HPDE6-E6E7 (cell line): ENCODE data around the gene RASGRP2.
A peak's percentile ranks its signal among the peaks of the same experiment; 100 is the strongest.

Experiments
- DNase-seq: peaks from one replicate; pipeline ENCODE4 v3.0.0; 2011; ENCODE audit warnings: missing footprints; ENCODE audit errors: extremely low spot score

The RASGRP2 gene

GRCh38 chr11:64771861-64772260 lies 27.9 kb upstream of the RASGRP2 start:
- DNase-seq: no peak

- DNase-seq: no peak
Measured at GRCh38 chr11:64770120-64770519, 26.2 kb upstream of the RASGRP2 start.

DNA sequence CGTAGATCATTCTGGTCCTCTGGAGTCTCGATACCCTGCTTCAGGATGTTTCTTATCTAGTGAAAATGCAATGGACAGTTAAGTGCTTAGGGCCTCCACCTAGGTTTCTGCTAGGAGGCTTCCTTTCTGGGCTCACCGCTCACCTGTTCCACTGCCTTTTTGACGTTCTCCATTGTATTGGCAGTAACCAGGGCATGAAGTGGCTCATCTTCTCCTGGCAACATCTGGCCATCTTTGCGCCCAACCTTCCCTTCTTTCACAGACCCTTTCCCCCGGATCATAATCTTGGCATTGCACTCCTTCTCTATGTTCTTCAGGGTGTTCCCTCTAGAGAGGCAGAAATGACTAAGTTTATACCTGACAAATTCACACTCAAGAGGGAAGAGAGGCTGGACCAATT lies 25.3 kb upstream of the RASGRP2 start:
- no peak for DNase-seq

DNA sequence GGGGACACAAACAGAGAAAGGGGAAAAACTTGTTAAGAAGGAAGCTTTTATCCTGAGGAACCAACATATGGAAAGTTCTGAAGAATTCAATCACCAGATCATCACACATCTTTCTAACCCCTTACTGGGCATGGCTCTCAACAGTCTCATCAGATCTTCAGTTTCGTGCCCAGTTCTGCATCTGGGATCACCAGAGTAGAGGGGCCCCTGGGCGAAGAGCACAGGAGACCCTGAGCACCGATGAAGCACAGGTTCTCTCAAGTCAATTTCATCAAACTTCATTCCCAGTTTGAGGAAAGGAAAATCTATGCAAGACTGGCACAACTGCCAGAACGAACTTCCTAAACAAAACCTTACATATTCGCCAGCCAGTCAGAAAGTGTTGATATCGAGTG lies 24.4 kb upstream of the RASGRP2 start:
- no peak for DNase-seq

DNA sequence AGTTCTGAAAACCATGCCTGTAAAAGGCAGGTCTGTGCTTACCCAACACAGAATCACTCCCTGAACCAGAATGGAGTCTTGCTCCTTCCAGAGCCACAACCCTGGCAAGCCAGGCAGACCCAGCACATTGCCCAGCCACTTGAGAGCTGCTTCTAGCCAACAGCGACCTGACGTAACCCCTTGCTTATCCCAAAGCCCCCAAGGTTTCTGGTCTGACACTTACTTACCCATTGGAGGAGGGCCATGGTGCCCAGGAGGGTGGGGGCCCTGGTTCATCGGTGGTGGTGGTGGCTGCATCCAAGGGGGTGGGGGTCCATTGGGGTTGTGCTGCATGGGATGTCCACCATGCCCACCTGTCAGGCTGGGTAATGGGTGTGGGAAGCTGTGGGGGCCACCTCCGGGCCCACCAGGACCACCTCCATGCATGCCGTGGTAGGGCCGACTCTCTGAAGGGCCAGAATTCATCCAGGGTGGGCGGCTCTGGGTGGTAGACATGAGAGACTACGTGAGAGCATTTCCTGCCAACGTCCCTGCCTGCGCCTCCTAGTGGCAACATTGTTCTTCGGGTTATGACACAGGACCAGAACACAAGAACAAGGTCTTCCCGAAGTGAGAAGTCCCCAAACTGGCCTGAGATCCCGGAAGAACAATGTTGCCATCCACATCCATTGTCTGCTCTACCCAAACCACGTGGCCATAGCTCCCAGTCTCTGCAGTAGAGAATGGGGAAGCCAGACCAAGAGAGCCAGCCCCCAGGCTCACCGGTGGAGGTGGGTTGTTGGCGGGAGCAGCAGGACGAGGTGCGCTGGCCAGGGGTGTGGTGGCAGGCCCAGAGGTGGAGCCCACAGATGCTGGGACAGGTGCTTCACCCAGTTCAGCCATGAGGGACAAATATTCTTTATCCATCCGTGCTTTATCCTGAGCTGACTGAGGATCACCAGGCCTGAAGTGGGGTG lies 23.7 kb upstream of the RASGRP2 start:
- no peak for DNase-seq

- DNase-seq: no peak
Measured at GRCh38 chr11:64766881-64767280, 22.9 kb upstream of the RASGRP2 start.

- DNase-seq: no peak
Measured at GRCh38 chr11:64765851-64766665, 22.1 kb upstream of the RASGRP2 start.

DNA sequence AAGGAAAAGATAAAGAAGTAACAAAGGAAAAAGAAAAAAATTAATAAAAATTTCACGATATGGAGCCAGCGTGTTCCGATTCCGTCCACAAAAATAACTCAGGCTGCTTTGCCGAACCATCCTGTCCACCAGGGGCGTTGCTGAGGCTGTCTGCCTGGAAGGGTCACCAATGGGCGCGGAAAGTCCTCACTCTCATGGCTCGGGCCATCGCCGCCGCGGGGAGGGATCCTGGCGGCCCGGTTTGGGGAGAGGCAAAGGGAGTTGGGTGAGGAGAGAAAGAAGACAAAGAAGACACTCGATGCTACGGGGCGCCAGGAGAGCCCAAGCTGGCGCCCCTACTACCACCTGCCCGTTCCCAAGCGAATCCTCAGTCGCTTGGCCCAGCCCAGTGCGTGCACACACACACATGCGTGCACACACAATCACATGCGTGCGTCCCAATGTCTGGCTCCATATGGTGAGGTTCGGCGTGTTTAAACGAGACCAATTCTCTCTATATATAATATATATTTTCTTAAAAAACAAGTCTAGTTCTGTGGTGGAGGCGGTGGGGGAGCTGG lies 21.4 kb upstream of the RASGRP2 start:
- no peak for DNase-seq

GRCh38 chr11:64764753-64765152 lies 20.8 kb upstream of the RASGRP2 start:
- DNase-seq: no peak

DNA sequence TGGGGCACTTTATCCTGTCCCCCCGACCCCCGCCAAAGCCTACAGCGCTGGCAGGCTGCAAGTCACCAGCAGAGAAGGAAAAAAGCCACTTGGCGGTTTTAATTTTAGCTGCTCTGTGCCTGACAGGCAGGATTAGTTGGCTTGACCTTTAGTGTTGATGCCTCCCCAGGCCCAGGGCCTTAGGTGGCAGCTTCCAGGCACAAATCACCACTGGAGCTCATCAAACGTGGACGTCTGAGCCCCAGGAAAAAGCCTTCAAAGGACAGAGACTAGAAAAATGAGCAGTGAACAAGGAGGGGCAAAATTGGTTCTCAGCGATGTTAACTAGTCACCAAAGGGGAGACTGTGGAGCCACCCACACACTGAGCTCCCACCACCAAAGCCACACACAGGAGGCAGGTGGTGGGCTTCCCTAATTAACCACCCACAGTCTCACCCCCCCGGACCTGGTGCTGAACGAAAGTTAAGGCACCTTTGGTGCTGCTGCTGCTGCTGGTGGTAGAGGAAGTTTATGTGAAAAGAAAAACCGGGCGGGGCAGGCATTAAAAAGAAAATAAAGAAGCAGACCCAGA lies 20.2 kb upstream of the RASGRP2 start:
- no peak for DNase-seq

GRCh38 chr11:64763526-64764039 lies 19.6 kb upstream of the RASGRP2 start:
- no peak for DNase-seq

GRCh38 chr11:64762674-64763525 lies 19.0 kb upstream of the RASGRP2 start:
- DNase-seq: peak; percentile 65

DNA sequence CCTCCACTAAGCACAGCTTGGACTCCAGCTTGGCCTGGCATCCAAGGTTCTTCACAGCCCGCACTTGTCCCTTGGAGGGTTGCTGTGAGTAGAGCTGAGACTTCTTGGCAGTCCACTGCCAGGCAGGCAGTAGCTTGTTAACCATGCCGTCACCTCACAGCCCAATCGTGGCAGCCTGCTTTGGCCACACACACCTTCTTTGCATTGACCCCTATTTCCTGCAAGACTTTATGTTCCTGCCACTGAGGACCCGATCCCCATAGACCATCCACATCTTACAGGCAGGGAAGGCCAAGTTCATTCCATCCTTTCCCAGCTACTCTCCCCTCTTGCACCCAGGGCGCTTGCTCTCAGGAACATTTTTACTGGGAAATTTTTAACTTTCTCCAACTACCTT lies 18.3 kb upstream of the RASGRP2 start:
- DNase-seq: peak; percentile 54

- no peak for DNase-seq
Measured at GRCh38 chr11:64760759-64761420, 16.9 kb upstream of the RASGRP2 start.

DNA sequence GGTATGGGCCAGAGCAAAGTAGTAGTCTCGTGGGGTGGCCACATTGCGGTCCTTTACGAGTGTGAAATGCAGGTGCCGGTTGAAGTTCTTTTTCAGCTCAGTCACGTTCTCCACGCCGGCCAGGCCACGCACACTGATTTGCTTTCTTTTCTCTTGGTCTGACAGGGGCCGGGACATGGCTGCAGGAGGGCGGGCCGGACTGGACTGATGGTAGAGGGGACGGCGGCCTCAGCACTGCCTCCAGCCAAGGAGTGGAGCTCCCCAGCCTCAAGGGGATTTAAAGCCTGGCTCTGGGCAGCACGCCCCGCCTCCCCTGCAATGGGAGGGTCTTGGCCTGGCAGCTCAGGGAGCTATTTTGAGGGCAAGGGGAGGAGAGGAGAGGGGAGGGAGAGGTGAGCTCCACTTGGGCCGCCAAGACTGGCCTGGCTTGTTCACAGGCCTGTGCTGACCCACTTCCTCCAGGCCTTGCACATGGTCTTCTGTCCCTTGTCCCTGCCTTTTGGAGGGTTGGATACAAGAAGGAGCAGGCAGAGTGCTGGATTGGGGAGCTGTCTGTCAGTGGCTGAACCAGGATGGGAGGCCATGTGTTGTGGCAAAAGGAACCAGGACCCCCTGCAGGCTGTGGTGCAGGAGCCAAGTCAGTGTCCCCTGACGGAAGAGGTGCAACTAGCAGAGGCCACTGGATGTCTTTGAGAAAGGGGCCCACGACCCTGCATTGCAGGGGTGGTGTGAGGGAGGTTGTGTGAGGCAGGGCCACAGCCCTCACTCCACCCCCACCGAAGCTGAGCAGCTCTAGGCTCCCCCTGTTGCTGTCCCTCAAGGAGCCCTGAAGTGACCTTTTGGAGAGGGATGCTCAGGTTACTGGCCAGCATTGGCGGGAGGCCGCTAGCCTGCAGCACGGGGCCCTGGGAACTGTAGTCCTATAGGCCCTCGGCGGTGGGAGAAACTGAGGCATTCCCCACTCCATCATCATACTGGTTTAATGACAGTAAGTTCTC lies 16.1 kb upstream of the RASGRP2 start, which contains the start of gene PYGM:
Gene PYGM, minus strand, starts transcription at position 253 of the 998 bp plus-strand sequence. Its CDS starts 76 bp downstream, at position 177.
- DNase-seq: no peak

GRCh38 chr11:64759131-64759721 lies 15.3 kb upstream of the RASGRP2 start:
- DNase-seq: no peak

DNA sequence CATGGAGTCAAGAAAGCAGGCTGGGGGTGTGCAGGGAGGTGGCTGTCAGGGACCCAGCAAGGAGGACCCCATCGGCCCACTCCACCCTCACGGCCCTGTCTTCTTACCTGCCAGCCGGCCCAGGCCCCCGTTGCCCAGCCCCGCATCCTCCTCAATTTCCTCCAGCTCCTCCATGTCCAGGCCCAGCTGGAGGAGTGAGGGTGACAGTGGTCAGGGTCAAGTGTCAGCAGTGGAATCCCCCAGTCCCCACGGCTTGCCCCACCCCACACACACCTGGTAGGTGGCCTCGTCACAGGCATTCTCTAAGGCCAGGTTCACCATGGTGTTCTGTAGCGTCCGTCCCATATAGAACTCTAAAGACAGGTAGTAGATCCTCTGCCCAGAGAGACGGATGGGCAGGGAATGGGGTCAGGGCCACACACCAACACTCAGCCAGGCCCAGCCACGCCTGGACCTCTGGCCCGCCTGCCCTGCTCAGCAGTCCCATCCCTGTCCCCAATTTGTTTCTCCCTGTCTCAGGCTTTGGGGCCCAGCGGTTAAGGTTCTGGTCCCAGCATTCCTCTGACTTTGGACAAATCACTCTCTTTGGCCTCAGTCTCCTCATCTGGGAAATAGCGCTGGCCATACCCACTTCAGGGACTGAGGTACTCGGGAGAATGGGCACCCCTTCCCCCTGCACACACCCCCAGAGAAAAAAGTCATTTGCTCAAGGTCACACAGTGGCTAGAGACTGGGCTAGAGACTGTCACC lies 14.6 kb upstream of the RASGRP2 start:
- DNase-seq: no peak
